ENCODE measurements around the gene IRF7.

The IRF7 gene

GRCh38 chr11:620935-621814 is 5.4 kb upstream of the IRF7 start:
- no peak for DNase-seq
- no peak for ATAC-seq (replicated peaks)
- no peak overlapping the region for H3K4me3 Mint-ChIP-seq
- peaks cover 7 to 11% of the 10 kb centered on the region in 2 donors for H3K4me1 Mint-ChIP-seq
- H3K27ac Mint-ChIP-seq: no peak overlapping the region
- peaks cover 7 to 26% of the 10 kb centered on the region in 2 donors for H3K27me3 Mint-ChIP-seq
- no peaks in the 10 kb centered on the region for H3K9me3 Mint-ChIP-seq
- H3K36me3 Mint-ChIP-seq: peaks cover 10 to 27% of the 10 kb centered on the region in 2 donors

- Mint-ChIP-seq H3K9me3 (no peaks in the 10 kb centered on the region), H3K27me3 (peaks cover 7 to 16% of the 10 kb centered on the region in 2 donors), H3K4me1 (peaks cover 7 to 14% of the 10 kb centered on the region in 2 donors), H3K36me3 (peaks cover 10 to 27% of the 10 kb centered on the region in 2 donors), H3K4me3 (no peak overlapping the region), H3K27ac (no peak overlapping the region)
- no peak for DNase-seq
- ATAC-seq (replicated peaks): no peak
These were observed 4.5 kb upstream of the IRF7 start for GRCh38 chr11:620201-620600.

GRCh38 chr11:619628-620050 is 3.9 kb upstream of the IRF7 start:
- no peak for DNase-seq
- Mint-ChIP-seq H3K4me1 (peaks cover 7 to 16% of the 10 kb centered on the region in 2 donors), H3K4me3 (no peak overlapping the region), H3K36me3 (peaks cover 10 to 27% of the 10 kb centered on the region in 2 donors), H3K27ac (peak overlapping the region; percentile 20), H3K9me3 (no peaks in the 10 kb centered on the region), H3K27me3 (peaks cover 7 to 11% of the 10 kb centered on the region in 2 donors)
- ATAC-seq (replicated peaks): no peak

GRCh38 chr11:618856-619627 is 3.3 kb upstream of the IRF7 start:
- peak overlapping the region; percentile 20 for H3K27ac Mint-ChIP-seq
- H3K9me3 Mint-ChIP-seq: no peaks in the 10 kb centered on the region
- DNase-seq: no peak
- ATAC-seq (replicated peaks): no peak
- H3K27me3 Mint-ChIP-seq: peaks cover 7% of the 10 kb centered on the region in 2 donors
- peaks cover 10 to 31% of the 10 kb centered on the region in 2 donors for H3K36me3 Mint-ChIP-seq
- no peak overlapping the region for H3K4me3 Mint-ChIP-seq
- H3K4me1 Mint-ChIP-seq: peaks cover 12 to 22% of the 10 kb centered on the region in 2 donors

DNA sequence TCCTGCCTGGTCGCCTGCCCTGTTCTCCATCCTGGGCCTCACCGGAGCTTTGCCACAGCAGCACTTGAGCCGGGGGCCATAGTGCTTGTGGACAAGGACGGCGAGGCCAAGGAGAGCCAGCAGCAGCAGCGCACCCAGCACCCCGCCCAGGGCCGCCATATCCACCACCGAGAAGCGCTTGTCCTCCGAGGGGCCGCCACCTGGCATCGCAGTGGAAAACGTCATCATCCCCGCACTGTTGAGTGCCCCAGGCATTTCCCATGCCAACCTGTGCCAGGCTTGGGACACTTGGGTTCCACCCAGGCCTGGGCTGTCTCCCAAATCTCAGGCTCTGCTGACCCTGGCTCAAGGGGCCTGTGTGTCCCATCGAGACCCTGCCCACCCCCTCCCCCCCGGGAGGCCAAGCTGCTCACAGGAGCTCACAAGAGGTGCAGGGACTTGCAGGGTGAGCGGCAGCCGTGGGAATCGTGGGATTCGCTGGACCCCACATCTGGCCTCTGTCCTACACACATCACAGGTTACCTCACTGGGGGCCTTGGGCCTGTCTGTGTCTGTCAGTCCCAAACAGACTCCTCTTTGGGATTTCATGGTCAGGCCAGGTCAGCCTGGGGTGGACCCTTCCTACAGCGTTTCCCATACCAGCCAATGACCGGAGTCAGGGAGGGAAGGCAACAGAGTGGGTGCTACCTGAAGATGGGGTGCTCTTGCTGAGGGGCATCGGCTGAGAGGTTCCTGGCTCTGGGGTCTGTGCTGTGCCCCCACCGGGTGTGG is 2.3 kb upstream of the IRF7 start:
- H3K27ac Mint-ChIP-seq: no peak overlapping the region

GRCh38 chr11:617199-617911 is 1.6 kb upstream of the IRF7 start:
- ATAC-seq (replicated peaks) (no peak), DNase-seq (no peak)
- peak overlapping the region; percentile 83 for H3K27ac Mint-ChIP-seq
- peaks cover 14 to 21% of the 10 kb centered on the region in 2 donors for H3K36me3 Mint-ChIP-seq
- H3K9me3 Mint-ChIP-seq: no peaks in the 10 kb centered on the region
- H3K27me3 Mint-ChIP-seq: no peaks in the 10 kb centered on the region
- peak overlapping the region in 1 of 2 donors; percentile 93 for H3K4me3 Mint-ChIP-seq
- H3K4me1 Mint-ChIP-seq: peaks cover 13 to 39% of the 10 kb centered on the region in 2 donors

More for the DNA sequence above, 2.3 kb upstream of the IRF7 start:
- H3K9me3 Mint-ChIP-seq: no peaks in the 10 kb centered on the region
- peak overlapping the region in 1 of 2 donors; percentile 39 for H3K4me3 Mint-ChIP-seq
- H3K4me1 Mint-ChIP-seq: peaks cover 13 to 32% of the 10 kb centered on the region in 2 donors
- H3K27me3 Mint-ChIP-seq: peaks cover under 1 to 1% of the 10 kb centered on the region in 2 donors
- H3K36me3 Mint-ChIP-seq: peaks cover 8 to 23% of the 10 kb centered on the region in 2 donors
- DNase-seq: no peak
- no peak for ATAC-seq (replicated peaks)

DNA sequence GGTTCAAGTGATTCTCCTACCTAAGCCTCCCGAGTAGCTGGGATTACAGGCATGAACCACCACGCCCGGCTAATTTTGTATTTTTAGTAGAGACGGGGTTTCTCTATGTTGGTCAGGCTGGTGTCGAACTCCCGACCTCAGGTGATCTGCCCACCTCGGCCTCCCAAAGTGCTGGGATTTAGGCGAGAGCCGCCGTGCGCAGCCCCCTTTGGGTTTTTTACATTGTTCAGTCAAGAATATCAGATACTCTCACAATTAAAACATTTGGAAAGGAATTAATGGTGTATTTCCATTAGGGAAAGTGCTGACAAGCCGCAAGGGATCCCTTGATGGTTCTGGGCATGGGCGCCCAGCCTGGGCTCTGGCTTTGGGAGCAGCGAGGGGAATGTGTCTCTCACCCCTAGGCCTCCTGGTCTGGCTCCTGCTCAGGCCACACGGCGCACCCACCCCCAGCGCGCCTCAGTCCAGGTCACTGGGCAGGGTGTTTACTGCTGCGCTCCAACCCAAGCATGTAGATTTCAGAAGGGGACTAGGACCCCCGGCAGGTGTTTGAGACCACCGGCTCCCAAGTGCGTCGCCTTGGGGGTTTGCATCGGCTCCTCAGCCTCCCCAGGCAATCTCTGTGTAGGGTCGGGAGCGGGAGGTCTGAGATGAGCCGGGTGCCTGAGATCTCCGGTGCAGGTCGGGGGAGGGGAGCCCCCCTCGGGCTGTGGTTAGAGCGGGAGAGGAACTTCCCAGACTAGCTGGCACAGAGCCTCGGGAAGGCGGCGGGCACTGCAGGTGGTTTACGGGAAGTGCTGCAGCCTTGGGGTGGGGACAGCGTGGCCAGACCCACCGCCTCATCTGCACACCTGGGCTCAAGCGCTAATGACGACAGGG is 809 bp upstream of the IRF7 start:
- DNase-seq (no peak), ATAC-seq (replicated peaks) (no peak)
- no peaks in the 10 kb centered on the region for H3K27me3 Mint-ChIP-seq
- no peaks in the 10 kb centered on the region for H3K9me3 Mint-ChIP-seq
- peaks cover 15 to 41% of the 10 kb centered on the region in 2 donors for H3K4me1 Mint-ChIP-seq
- peak overlapping the region; percentile 93 to 94 for H3K4me3 Mint-ChIP-seq
- H3K36me3 Mint-ChIP-seq: peaks cover 17 to 22% of the 10 kb centered on the region in 2 donors
- peak overlapping the region; percentile 98 for H3K27ac Mint-ChIP-seq

- Mint-ChIP-seq H3K4me1 (peaks cover 15 to 41% of the 10 kb centered on the region in 2 donors), H3K36me3 (peaks cover 22 to 28% of the 10 kb centered on the region in 2 donors), H3K4me3 (peak overlapping the region; percentile 93 to 94), H3K27me3 (no peaks in the 10 kb centered on the region), H3K27ac (peak overlapping the region; percentile 98), H3K9me3 (no peaks in the 10 kb centered on the region)
- ATAC-seq (replicated peaks): peak in 1 of 2 donors; percentile 0
- no peak for DNase-seq
These were observed 887 bp downstream of the IRF7 start for GRCh38 chr11:614623-615503.

- no peak for ATAC-seq (replicated peaks)
- peak overlapping the region; percentile 62 to 68 for H3K4me3 Mint-ChIP-seq
- no peak for DNase-seq
- no peaks in the 10 kb centered on the region for H3K27me3 Mint-ChIP-seq
- H3K27ac Mint-ChIP-seq: peak overlapping the region; percentile 70
- peaks cover 22 to 28% of the 10 kb centered on the region in 2 donors for H3K36me3 Mint-ChIP-seq
- peaks cover 15 to 41% of the 10 kb centered on the region in 2 donors for H3K4me1 Mint-ChIP-seq
- H3K9me3 Mint-ChIP-seq: no peaks in the 10 kb centered on the region
These were observed 1.6 kb downstream of the IRF7 start for GRCh38 chr11:614021-614622.

DNA sequence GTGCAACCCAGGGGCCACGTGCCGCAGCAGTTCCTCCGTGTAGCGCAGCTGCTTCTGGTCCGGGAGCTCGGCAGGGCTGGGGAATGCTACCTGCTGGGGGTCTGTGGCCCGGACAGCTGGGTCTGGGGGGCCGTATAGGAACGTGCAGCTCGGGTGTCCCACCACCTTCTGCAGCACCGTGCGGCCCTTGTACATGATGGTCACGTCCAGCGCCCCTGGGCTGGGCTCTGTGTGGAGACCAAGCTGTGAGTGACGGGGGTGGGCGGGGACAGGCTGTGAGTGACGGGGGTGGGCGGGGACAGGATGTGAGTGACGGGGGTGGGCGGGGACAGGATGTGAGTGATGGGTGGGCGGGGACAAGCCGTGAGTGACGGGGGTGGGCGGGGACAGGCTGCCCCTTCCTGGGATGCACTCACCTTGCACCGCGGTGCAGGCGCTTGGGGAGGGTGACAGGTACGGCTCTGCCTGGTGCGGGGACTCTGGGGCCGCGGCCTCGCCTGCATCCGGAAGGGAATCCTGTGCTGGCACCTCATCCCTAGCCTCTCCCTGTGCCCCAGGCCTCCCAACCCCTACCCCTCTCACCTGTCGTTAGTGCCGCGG is 2.3 kb downstream of the IRF7 start:
- H3K4me3 Mint-ChIP-seq: peak overlapping the region in 1 of 2 donors; percentile 6
- peaks cover 23 to 29% of the 10 kb centered on the region in 2 donors for H3K36me3 Mint-ChIP-seq
- ATAC-seq (replicated peaks): no peak
- H3K27me3 Mint-ChIP-seq: no peaks in the 10 kb centered on the region
- peaks cover 15 to 41% of the 10 kb centered on the region in 2 donors for H3K4me1 Mint-ChIP-seq
- no peaks in the 10 kb centered on the region for H3K9me3 Mint-ChIP-seq
- H3K27ac Mint-ChIP-seq: peak overlapping the region; percentile 42
- DNase-seq: no peak

GRCh38 chr11:612961-613300 is 2.8 kb downstream of the IRF7 start:
- Mint-ChIP-seq H3K36me3 (peaks cover 24 to 28% of the 10 kb centered on the region in 2 donors), H3K27ac (no peak overlapping the region), H3K9me3 (no peaks in the 10 kb centered on the region), H3K4me3 (no peak overlapping the region), H3K27me3 (no peaks in the 10 kb centered on the region), H3K4me1 (peaks cover 15 to 41% of the 10 kb centered on the region in 2 donors)
- no peak for DNase-seq
- ATAC-seq (replicated peaks): no peak
